Stimulated activated naive CD8-positive, alpha-beta T cell treated with anti-CD3 and anti-CD28 coated beads, Interleukin-15, amount 100 ng/mL, for 72 hours (primary cell): ENCODE results near the gene TASP1.
"Not testable (repeated sequence)": the region's sequence is repeated elsewhere in the genome, so short reads cannot be mapped to it uniquely, and the experiment has no call there.

Experiments
- ATAC-seq: fragments of 150-1000 bp; cut with Tn5 transposase; 2 replicates; pipeline ENCODE4 v1.10.0; 2021; ENCODE audit warnings: mild to moderate bottlenecking, moderate library complexity
- DNase-seq, 2 donors: peaks; one replicate each; pipeline ENCODE4 v3.0.0; 2021 to 2022
- H3K27ac Mint-ChIP-seq, 2 donors: one replicate each; pipeline ENCODE4 v1.8.0; 2022; ENCODE audit warnings: mild to moderate bottlenecking in 2 of 2, mixed read lengths in 2 of 2, moderate library complexity in 2 of 2
- H3K27me3 Mint-ChIP-seq: one replicate; pipeline ENCODE4 v1.8.0; 2022; ENCODE audit warnings: mixed read lengths
- H3K4me1 Mint-ChIP-seq: one replicate; pipeline ENCODE4 v1.8.0; 2022; ENCODE audit warnings: mild to moderate bottlenecking, mixed read lengths
- H3K4me3 Mint-ChIP-seq, 2 donors: one replicate each; pipeline ENCODE4 v1.8.0; 2022; ENCODE audit warnings: mild to moderate bottlenecking in 2 of 2, mixed read lengths in 2 of 2, moderate library complexity in 1 of 2
- H3K9me3 Mint-ChIP-seq, 2 donors: one replicate each; pipeline ENCODE4 v1.8.0; 2022; ENCODE audit warnings: mixed read lengths in 2 of 2

TASP1 gene

GRCh38 chr20:13510837-13511488 lies 127.8 kb downstream of the TASP1 start:
- no peak for DNase-seq
- ATAC-seq: no peak
- Mint-ChIP-seq H3K9me3 (peaks cover 7 to 43% of the 10 kb centered on the region in 2 donors), H3K4me1 (no peaks in the 10 kb centered on the region), H3K4me3 (no peak overlapping the region), H3K27me3 (no peaks in the 10 kb centered on the region), H3K27ac (no peak overlapping the region)

- ATAC-seq: no peak
- H3K9me3 Mint-ChIP-seq: peaks cover 35 to 51% of the 10 kb centered on the region in 2 donors
Observed at GRCh38 chr20:13507646-13508045, 131.1 kb downstream of the TASP1 start.

GRCh38 chr20:13501500-13501899 lies 137.2 kb downstream of the TASP1 start:
- H3K27me3 Mint-ChIP-seq: no peaks in the 10 kb centered on the region
- H3K9me3 Mint-ChIP-seq: peaks cover 40 to 43% of the 10 kb centered on the region in 2 donors
- no peak for DNase-seq
- ATAC-seq: no peak
- no peak overlapping the region for H3K27ac Mint-ChIP-seq
- H3K4me1 Mint-ChIP-seq: no peaks in the 10 kb centered on the region
- H3K4me3 Mint-ChIP-seq: no peak overlapping the region

More at GRCh38 chr20:13507646-13508045, 131.1 kb downstream of the TASP1 start:
- Mint-ChIP-seq H3K4me3 (no peak overlapping the region), H3K27ac (no peak overlapping the region), H3K4me1 (no peaks in the 10 kb centered on the region), H3K27me3 (no peaks in the 10 kb centered on the region)
- no peak for DNase-seq

- Mint-ChIP-seq H3K9me3 (peaks cover 4 to 7% of the 10 kb centered on the region in 2 donors), H3K4me3 (no peak overlapping the region), H3K27me3 (no peaks in the 10 kb centered on the region), H3K4me1 (no peaks in the 10 kb centered on the region), H3K27ac (no peak overlapping the region)
- DNase-seq (no peak), ATAC-seq (no peak)
Observed at GRCh38 chr20:13494019-13494418, 144.7 kb downstream of the TASP1 start.

- no peak for ATAC-seq
- no peaks in the 10 kb centered on the region for H3K4me1 Mint-ChIP-seq
- H3K27me3 Mint-ChIP-seq: no peaks in the 10 kb centered on the region
- H3K9me3 Mint-ChIP-seq: peaks cover 4 to 7% of the 10 kb centered on the region in 2 donors
- DNase-seq: no peak
- H3K27ac Mint-ChIP-seq: no peak overlapping the region
- no peak overlapping the region for H3K4me3 Mint-ChIP-seq
Observed at GRCh38 chr20:13493143-13493542, 145.6 kb downstream of the TASP1 start.

- no peaks in the 10 kb centered on the region for H3K27me3 Mint-ChIP-seq
- H3K27ac Mint-ChIP-seq: no peak overlapping the region
- peaks cover 4% of the 10 kb centered on the region in 2 donors for H3K9me3 Mint-ChIP-seq
- DNase-seq (no peak), ATAC-seq (no peak)
- no peak overlapping the region for H3K4me3 Mint-ChIP-seq
- no peaks in the 10 kb centered on the region for H3K4me1 Mint-ChIP-seq
Observed at GRCh38 chr20:13492001-13492481, 146.7 kb downstream of the TASP1 start.

GRCh38 chr20:13487202-13487601 lies 151.5 kb downstream of the TASP1 start:
- Mint-ChIP-seq H3K27me3 (no peaks in the 10 kb centered on the region), H3K4me3 (no peak overlapping the region), H3K9me3 (peaks cover 0 to 3% of the 10 kb centered on the region in 2 donors), H3K4me1 (no peaks in the 10 kb centered on the region), H3K27ac (no peak overlapping the region)
- ATAC-seq (no peak), DNase-seq (no peak)

GRCh38 chr20:13486694-13487093 lies 152.0 kb downstream of the TASP1 start:
- no peak for ATAC-seq
- Mint-ChIP-seq H3K9me3 (peaks cover 3 to 8% of the 10 kb centered on the region in 2 donors), H3K27ac (no peak overlapping the region), H3K27me3 (no peaks in the 10 kb centered on the region), H3K4me3 (no peak overlapping the region), H3K4me1 (no peaks in the 10 kb centered on the region)
- no peak for DNase-seq

GRCh38 chr20:13485576-13485975 lies 153.2 kb downstream of the TASP1 start:
- no peak overlapping the region for H3K27ac Mint-ChIP-seq
- H3K4me1 Mint-ChIP-seq: no peaks in the 10 kb centered on the region
- DNase-seq: no peak
- H3K27me3 Mint-ChIP-seq: no peaks in the 10 kb centered on the region
- ATAC-seq: no peak
- no peak overlapping the region for H3K4me3 Mint-ChIP-seq
- peaks cover 11 to 16% of the 10 kb centered on the region in 2 donors for H3K9me3 Mint-ChIP-seq

- not testable (repeated sequence) for H3K4me1 Mint-ChIP-seq, DNase-seq, H3K4me3 Mint-ChIP-seq, H3K27me3 Mint-ChIP-seq, ATAC-seq, H3K27ac Mint-ChIP-seq
- H3K9me3 Mint-ChIP-seq: peaks cover 11 to 16% of the 10 kb centered on the region in 2 donors
Observed at GRCh38 chr20:13485019-13485418, 153.7 kb downstream of the TASP1 start.

GRCh38 chr20:13483472-13483871 lies 155.3 kb downstream of the TASP1 start:
- H3K4me3 Mint-ChIP-seq, H3K4me1 Mint-ChIP-seq, ATAC-seq, H3K27me3 Mint-ChIP-seq, DNase-seq, H3K27ac Mint-ChIP-seq: not testable (repeated sequence)
- H3K9me3 Mint-ChIP-seq: peaks cover 11 to 16% of the 10 kb centered on the region in 2 donors

GRCh38 chr20:13478366-13478765 lies 160.4 kb downstream of the TASP1 start:
- peaks cover 11 to 22% of the 10 kb centered on the region in 2 donors for H3K9me3 Mint-ChIP-seq

GRCh38 chr20:13474467-13474866 lies 164.3 kb downstream of the TASP1 start:
- Mint-ChIP-seq H3K4me1 (no peaks in the 10 kb centered on the region), H3K4me3 (no peak overlapping the region), H3K9me3 (peaks cover 10 to 18% of the 10 kb centered on the region in 2 donors), H3K27ac (no peak overlapping the region), H3K27me3 (no peaks in the 10 kb centered on the region)
- ATAC-seq: no peak
- no peak for DNase-seq

More at GRCh38 chr20:13478366-13478765, 160.4 kb downstream of the TASP1 start:
- Mint-ChIP-seq H3K27ac (no peak overlapping the region), H3K27me3 (no peaks in the 10 kb centered on the region), H3K4me1 (no peaks in the 10 kb centered on the region), H3K4me3 (no peak overlapping the region)
- DNase-seq (no peak), ATAC-seq (no peak)

GRCh38 chr20:13469262-13469661 lies 169.5 kb downstream of the TASP1 start:
- no peak overlapping the region for H3K27ac Mint-ChIP-seq
- no peaks in the 10 kb centered on the region for H3K27me3 Mint-ChIP-seq
- DNase-seq (no peak), ATAC-seq (no peak)
- no peaks in the 10 kb centered on the region for H3K4me1 Mint-ChIP-seq
- H3K4me3 Mint-ChIP-seq: no peak overlapping the region
- peaks cover 10 to 18% of the 10 kb centered on the region in 2 donors for H3K9me3 Mint-ChIP-seq

- no peak overlapping the region for H3K27ac Mint-ChIP-seq
- no peak for DNase-seq
- no peaks in the 10 kb centered on the region for H3K27me3 Mint-ChIP-seq
- peaks cover 10 to 12% of the 10 kb centered on the region in 2 donors for H3K9me3 Mint-ChIP-seq
- H3K4me3 Mint-ChIP-seq: no peak overlapping the region
- ATAC-seq: no peak
- no peaks in the 10 kb centered on the region for H3K4me1 Mint-ChIP-seq
Observed at GRCh38 chr20:13468166-13468565, 170.6 kb downstream of the TASP1 start.

- Mint-ChIP-seq H3K4me1 (no peaks in the 10 kb centered on the region), H3K9me3 (no peaks in the 10 kb centered on the region), H3K4me3 (no peak overlapping the region), H3K27ac (no peak overlapping the region), H3K27me3 (no peaks in the 10 kb centered on the region)
- no peak for DNase-seq
- ATAC-seq: no peak
Observed at GRCh38 chr20:13464702-13465101, 174.0 kb downstream of the TASP1 start.
